Neural progenitor cell (in vitro differentiated cells): ENCODE data around the gene TPD52L1.

Experiments
- EZH2 ChIP-seq: fragments of 200-600 bp; sonication (generic); IDR thresholded peaks from 2 replicates; pipeline ENCODE4 v1.6.1; 2017; ENCODE audit warnings: antibody characterized with exemption, mild to moderate bottlenecking, moderate library complexity
- EZH2phosphoT487 ChIP-seq: fragments of 200-600 bp; sonication (generic); IDR thresholded peaks from 2 replicates; pipeline ENCODE4 v1.6.1; 2017; ENCODE audit warnings: antibody characterized with exemption
- TF ChIP-seq, protein P1 (sequence below): fragments of 200-600 bp; sonication (generic); IDR thresholded peaks from 2 replicates; pipeline ENCODE4 v1.5.1; 2017; ENCODE audit warnings: antibody characterized with exemption, mild to moderate bottlenecking

GRCh38 chr6:125236536-125237327 lies 83.2 kb downstream of the TPD52L1 start:
- TF ChIP-seq, protein P1, sequence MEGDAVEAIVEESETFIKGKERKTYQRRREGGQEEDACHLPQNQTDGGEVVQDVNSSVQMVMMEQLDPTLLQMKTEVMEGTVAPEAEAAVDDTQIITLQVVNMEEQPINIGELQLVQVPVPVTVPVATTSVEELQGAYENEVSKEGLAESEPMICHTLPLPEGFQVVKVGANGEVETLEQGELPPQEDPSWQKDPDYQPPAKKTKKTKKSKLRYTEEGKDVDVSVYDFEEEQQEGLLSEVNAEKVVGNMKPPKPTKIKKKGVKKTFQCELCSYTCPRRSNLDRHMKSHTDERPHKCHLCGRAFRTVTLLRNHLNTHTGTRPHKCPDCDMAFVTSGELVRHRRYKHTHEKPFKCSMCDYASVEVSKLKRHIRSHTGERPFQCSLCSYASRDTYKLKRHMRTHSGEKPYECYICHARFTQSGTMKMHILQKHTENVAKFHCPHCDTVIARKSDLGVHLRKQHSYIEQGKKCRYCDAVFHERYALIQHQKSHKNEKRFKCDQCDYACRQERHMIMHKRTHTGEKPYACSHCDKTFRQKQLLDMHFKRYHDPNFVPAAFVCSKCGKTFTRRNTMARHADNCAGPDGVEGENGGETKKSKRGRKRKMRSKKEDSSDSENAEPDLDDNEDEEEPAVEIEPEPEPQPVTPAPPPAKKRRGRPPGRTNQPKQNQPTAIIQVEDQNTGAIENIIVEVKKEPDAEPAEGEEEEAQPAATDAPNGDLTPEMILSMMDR = no peak
- TF ChIP-seq EZH2 (no peak), EZH2phosphoT487 (no peak)
